Esophagus muscularis mucosa (tissue), 4 donors: ENCODE data around the gene CTDSP1. TPM values are rescaled to one million over a fixed set of nuclear protein-coding genes. Genes with fewer than 3 reads are reported as not detected.

Experiments used
- DNase-seq: peaks from one replicate; pipeline ENCODE4 v3.0.0-alpha.2; 2017; ENCODE audit errors: extremely low spot score
- H3K27ac ChIP-seq, 4 donors: fragments of 200-600 bp; sonication (generic); replicated peaks in 1 of 4; 1 replicate in 3 of 4; 2 replicates in 1 of 4; pipeline ENCODE4 v1.5.1; 2016 to 2019; ENCODE audit warnings: mild to moderate bottlenecking in 1 of 4
- H3K27me3 ChIP-seq, 4 donors: fragments of 200-600 bp; sonication (generic); one replicate each; pipeline versions ENCODE4 v1.5.1 to v1.6.0; 2016 to 2019
- H3K36me3 ChIP-seq, 4 donors: fragments of 200-600 bp; sonication (generic); one replicate each; pipeline ENCODE4 v1.5.1; 2016 to 2019
- H3K4me1 ChIP-seq, 4 donors: fragments of 200-600 bp; sonication (generic); one replicate each; pipeline ENCODE4 v1.5.1; 2016 to 2019
- H3K4me3 ChIP-seq, 4 donors: fragments of 200-600 bp; sonication (generic); 1 replicate in 2 of 4; 2 replicates in 2 of 4; pipeline ENCODE4 v1.5.1; 2016 to 2019; ENCODE audit warnings: mild to moderate bottlenecking in 4 of 4, moderate library complexity in 1 of 4
- H3K9me3 ChIP-seq, 4 donors: fragments of 200-600 bp; sonication (generic); 1 replicate in 3 of 4; 2 replicates in 1 of 4; pipeline ENCODE4 v1.5.1; 2016 to 2019
- EP300 ChIP-seq: sonication (generic); formaldehyde crosslinking; IDR thresholded peaks from one replicate; pipeline ENCODE4 v1.6.1; 2017; ENCODE audit warnings: antibody characterized with exemption
- POLR2A ChIP-seq: fragments of 450-650 bp; IDR thresholded peaks from one replicate; pipeline ENCODE4 v1.6.1; 2017; ENCODE audit warnings: antibody characterized with exemption, moderate library complexity, mild to moderate bottlenecking, low read depth
- POLR2AphosphoS5 ChIP-seq, 2 donors: sonication (generic); formaldehyde crosslinking; IDR thresholded peaks; one replicate each; pipeline ENCODE4 v1.6.1; 2017; ENCODE audit warnings: antibody characterized with exemption in 2 of 2
- WGBS: methylation state at CpG from one replicate; pipeline ENCODE4 v1.1.5; 2018; 5-methylcytosine and 5-hydroxymethylcytosine counted together
- intact Hi-C: fragments of 100-400 bp; cut with DNase I; formaldehyde crosslinking; loops from one replicate; pipeline ENCODE4 v1.15.1; 2023
- total RNA-seq, 4 donors: library from RNA; depleted of rRNA; stranded (reverse); fragments of >200 nt; gene quantifications; one replicate each; pipeline versions ENCODE4 v1.1.0 to v1.2.1, GENCODE V29; 2016
- TF ChIP-seq, protein P1 (sequence below), 3 experiments: fragments of 200-600 bp in 2 of 3; fragments of 450-650 bp in 1 of 3; sonication (generic) in 2 of 3; IDR thresholded peaks; one replicate each; pipeline ENCODE4 v1.5.1; 2017 to 2019; ENCODE audit warnings: antibody characterized with exemption in 3 of 3, mild to moderate bottlenecking in 2 of 3, moderate library complexity in 1 of 3

CTDSP1 gene
- total RNA-seq, 4 donors from 2014 or later, result 121 to 176 (median 137) TPM

DNA sequence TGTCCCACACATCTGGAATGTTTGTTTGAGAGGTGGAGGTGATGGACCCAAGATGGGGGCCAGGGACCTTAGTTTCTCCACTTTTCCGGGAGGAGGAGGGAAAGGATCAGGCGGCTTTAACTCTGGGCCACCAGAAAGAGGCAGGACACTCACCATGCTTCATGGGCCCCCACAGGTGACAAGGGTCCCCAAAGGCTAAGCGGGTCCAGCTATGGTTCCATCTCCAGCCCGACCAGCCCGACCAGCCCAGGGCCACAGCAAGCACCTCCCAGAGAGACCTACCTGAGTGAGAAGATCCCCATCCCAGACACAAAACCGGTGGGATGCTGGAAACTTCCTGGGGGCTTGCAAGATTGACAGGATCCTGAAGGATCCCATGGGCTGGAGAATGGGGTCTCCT, 16.9 kb upstream of the CTDSP1 start:
- Histone ChIP-seq H3K4me1 (peaks cover 6 to 9% (median 7%) of the 10 kb centered on the region in 4 donors), H3K4me3 (peak overlapping the region in 3 of 4 donors; percentile 16 to 40 (median 24)), H3K27me3 (peaks cover 0 to under 1% (median 0%) of the 10 kb centered on the region in 4 donors), H3K9me3 (no peaks in the 10 kb centered on the region), H3K36me3 (no peaks in the 10 kb centered on the region), H3K27ac (peak overlapping the region in 1 of 4 donors; percentile 31)
- no peak for DNase-seq
- intact Hi-C loops, result no loop called here
- no peak for TF ChIP-seq POLR2AphosphoS5 (IDR thresholded peaks at IDR 0.05)
- TF ChIP-seq POLR2A, result no peak
- TF ChIP-seq, protein P1, sequence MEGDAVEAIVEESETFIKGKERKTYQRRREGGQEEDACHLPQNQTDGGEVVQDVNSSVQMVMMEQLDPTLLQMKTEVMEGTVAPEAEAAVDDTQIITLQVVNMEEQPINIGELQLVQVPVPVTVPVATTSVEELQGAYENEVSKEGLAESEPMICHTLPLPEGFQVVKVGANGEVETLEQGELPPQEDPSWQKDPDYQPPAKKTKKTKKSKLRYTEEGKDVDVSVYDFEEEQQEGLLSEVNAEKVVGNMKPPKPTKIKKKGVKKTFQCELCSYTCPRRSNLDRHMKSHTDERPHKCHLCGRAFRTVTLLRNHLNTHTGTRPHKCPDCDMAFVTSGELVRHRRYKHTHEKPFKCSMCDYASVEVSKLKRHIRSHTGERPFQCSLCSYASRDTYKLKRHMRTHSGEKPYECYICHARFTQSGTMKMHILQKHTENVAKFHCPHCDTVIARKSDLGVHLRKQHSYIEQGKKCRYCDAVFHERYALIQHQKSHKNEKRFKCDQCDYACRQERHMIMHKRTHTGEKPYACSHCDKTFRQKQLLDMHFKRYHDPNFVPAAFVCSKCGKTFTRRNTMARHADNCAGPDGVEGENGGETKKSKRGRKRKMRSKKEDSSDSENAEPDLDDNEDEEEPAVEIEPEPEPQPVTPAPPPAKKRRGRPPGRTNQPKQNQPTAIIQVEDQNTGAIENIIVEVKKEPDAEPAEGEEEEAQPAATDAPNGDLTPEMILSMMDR (IDR thresholded peaks at IDR 0.05), result no peak
- WGBS, result 100% methylated on average over 1 of the region's 6 CpGs

DNA sequence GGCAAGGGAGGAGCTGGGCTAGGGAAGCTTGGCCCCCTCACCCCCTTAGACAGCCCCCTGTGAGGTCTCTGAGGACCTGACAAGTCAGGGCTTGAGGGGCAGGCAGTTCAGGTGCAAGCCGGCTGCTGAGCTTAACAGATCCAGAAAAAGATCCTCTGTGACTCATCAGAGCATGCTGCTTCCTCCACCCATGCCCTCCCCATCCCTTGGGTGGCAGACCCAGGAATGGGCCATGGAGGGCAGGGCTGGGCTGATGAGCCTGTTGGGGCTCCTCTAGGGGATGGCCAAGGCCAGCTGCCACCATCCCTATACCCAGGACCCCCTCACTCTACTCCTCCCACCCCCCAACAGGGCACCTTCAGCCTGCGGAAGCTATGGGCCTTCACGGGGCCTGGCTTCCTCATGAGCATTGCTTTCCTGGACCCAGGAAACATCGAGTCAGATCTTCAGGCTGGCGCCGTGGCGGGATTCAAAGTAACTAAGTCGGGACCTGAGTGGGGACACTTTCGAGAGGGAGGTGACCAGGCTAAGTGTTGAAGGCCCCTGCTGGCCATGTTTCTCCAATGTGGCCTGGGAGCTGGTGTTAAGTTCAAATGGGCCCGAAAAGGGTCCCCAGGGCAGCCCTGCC, 15.7 kb upstream of the CTDSP1 start:
- H3K4me3 ChIP-seq, result peak overlapping the region in 2 of 4 donors; percentile 12 to 40

DNA sequence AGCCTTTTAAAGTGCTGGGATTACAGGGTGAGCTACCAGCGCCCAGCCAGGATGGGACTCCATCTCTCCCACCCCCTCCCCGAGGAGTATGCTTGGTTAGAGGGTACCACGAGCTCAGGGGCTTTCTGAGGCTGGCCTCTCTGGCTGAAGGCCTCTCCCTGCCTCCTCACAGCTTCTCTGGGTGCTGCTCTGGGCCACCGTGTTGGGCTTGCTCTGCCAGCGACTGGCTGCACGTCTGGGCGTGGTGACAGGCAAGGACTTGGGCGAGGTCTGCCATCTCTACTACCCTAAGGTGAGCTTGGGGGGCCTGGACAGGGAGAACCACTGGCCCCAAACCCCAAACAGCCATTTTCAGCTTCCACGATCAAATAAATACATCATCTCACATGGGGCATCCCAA, 14.7 kb upstream of the CTDSP1 start:
- WGBS, result 95% methylated on average over 6 of the region's 9 CpGs
- H3K9me3 ChIP-seq, result no peaks in the 10 kb centered on the region

More for the DNA sequence above, 15.7 kb upstream of the CTDSP1 start:
- no peaks in the 10 kb centered on the region for H3K36me3 ChIP-seq
- H3K27me3 ChIP-seq, result peaks cover 0 to 2% (median 0%) of the 10 kb centered on the region in 4 donors
- TF ChIP-seq POLR2A (no peak), POLR2AphosphoS5 (IDR thresholded peaks at IDR 0.05) (no peak), EP300 (no peak)
- TF ChIP-seq, protein P1 (IDR thresholded peaks at IDR 0.05), result no peak
- intact Hi-C loops, result no loop called here
- 84% methylated on average over 10 of the region's 10 CpGs for WGBS
- H3K4me1 ChIP-seq, result peaks cover 10 to 12% (median 11%) of the 10 kb centered on the region in 4 donors
- DNase-seq, result no peak
- H3K9me3 ChIP-seq, result no peaks in the 10 kb centered on the region
- H3K27ac ChIP-seq, result peak overlapping the region in 1 of 4 donors; percentile 4

DNA sequence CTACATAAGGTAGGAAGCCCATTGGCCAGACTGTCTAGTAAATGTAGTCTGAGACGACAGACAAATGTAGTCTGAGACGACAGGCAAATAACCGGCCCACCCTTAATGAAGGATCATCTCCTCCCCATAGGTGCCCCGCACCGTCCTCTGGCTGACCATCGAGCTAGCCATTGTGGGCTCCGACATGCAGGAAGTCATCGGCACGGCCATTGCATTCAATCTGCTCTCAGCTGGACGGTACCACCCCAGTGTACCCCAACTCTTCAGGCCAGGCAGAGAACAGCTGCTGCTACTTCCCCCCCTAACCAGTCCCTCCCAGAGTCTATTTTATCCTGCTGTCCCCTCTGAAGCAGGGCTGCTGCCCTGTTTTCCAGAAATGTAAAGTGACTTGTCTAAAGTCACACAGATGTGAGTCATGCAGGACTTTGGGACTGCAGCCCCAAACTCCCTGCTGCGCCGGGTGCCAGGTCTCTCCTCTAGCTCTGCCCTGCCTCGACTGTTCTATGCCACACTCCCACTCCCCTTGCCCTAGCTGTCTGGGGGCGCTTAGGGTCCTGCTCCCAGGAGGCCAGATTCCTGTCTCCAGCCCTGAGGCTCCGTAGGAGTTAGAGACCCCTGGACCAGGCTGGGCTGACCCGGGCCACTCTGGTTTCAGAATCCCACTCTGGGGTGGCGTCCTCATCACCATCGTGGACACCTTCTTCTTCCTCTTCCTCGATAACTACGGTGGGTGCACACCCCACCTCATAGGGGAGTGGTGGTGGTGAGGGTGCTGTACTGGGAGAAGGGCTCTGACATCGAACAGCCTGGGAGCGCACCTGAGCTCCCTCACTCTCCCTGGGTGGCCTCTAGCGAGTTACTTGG, 12.9 kb upstream of the CTDSP1 start:
- whole genome bisulfite sequencing, result 77% methylated on average over 23 of the region's 23 CpGs
- intact Hi-C loops, result no loop called here
- no peak for DNase-seq
- peaks cover 10 to 12% (median 11%) of the 10 kb centered on the region in 4 donors for H3K4me1 ChIP-seq
- TF ChIP-seq POLR2AphosphoS5 (IDR thresholded peaks at IDR 0.05), result no peak
- TF ChIP-seq POLR2A, result no peak
- TF ChIP-seq, protein P1 (IDR thresholded peaks at IDR 0.05), result no peak
- TF ChIP-seq EP300, result no peak
- H3K36me3 ChIP-seq, result no peaks in the 10 kb centered on the region
- H3K4me3 ChIP-seq, result peak overlapping the region in 2 of 4 donors; percentile 45 to 51
- H3K9me3 ChIP-seq, result no peaks in the 10 kb centered on the region
- no peak overlapping the region for H3K27ac ChIP-seq
- peaks cover 0 to 2% (median 0%) of the 10 kb centered on the region in 4 donors for H3K27me3 ChIP-seq

More for the DNA sequence above, 14.7 kb upstream of the CTDSP1 start:
- no peak overlapping the region for H3K27ac ChIP-seq
- H3K36me3 ChIP-seq, result no peaks in the 10 kb centered on the region
- intact Hi-C loops, result no loop called here
- no peak for DNase-seq
- peaks cover 0 to 2% (median 0%) of the 10 kb centered on the region in 4 donors for H3K27me3 ChIP-seq
- no peak overlapping the region for H3K4me3 ChIP-seq
- TF ChIP-seq, protein P1 (IDR thresholded peaks at IDR 0.05), result no peak
- TF ChIP-seq POLR2AphosphoS5 (IDR thresholded peaks at IDR 0.05), result no peak
- peaks cover 10 to 12% (median 11%) of the 10 kb centered on the region in 4 donors for H3K4me1 ChIP-seq
